Keratinocyte (primary cell): ENCODE results near the gene NANOS3. TPM values are rescaled to one million over a fixed set of nuclear protein-coding genes. Genes with fewer than 3 reads are reported as not detected.

ENCODE experiments used
- DNase-seq: peaks from one replicate; pipeline ENCODE4 v3.0.0-alpha.2; 2011; ENCODE audit warnings: low read depth, missing footprints, low spot score
- FAIRE-seq: peaks from 2 replicates; lab custom pipeline; 2011; peaks lifted over from hg19 to GRCh38; lab: Jason Lieb, UNC
- H2AFZ ChIP-seq: 2 replicates; pipeline ENCODE4 v1.6.0; 2012; ENCODE audit warnings: low read length, control low read depth, inconsistent platforms; ENCODE audit not compliant: control insufficient read depth
- H3K27ac ChIP-seq: 2 replicates; pipeline ENCODE4 v1.5.1; 2011; ENCODE audit warnings: low read length; ENCODE audit not compliant: control insufficient read depth, insufficient read depth
- H3K27me3 ChIP-seq: 3 replicates; pipeline ENCODE4 v1.6.0; 2011; ENCODE audit warnings: low read length; ENCODE audit not compliant: control insufficient read depth, insufficient read depth; ENCODE audit errors: extremely low read depth
- H3K36me3 ChIP-seq, 2 experiments: 2 replicates in 1 of 2; 3 replicates in 1 of 2; pipeline ENCODE4 v1.5.1; 2011; ENCODE audit warnings: low read length in 2 of 2, mild to moderate bottlenecking in 1 of 2; ENCODE audit not compliant: control insufficient read depth in 2 of 2, insufficient read depth in 2 of 2; ENCODE audit errors: extremely low read depth in 1 of 2
- H3K4me1 ChIP-seq: 3 replicates; pipeline ENCODE4 v1.5.1; 2011; ENCODE audit warnings: low read length; ENCODE audit not compliant: control insufficient read depth, insufficient read depth; ENCODE audit errors: extremely low read depth
- H3K4me2 ChIP-seq: 3 replicates; pipeline ENCODE4 v1.6.0; 2011; ENCODE audit warnings: low read depth, low read length; ENCODE audit not compliant: control insufficient read depth, insufficient read depth; ENCODE audit errors: extremely low read depth
- H3K4me3 ChIP-seq, 3 experiments: fragments of 200-600 bp in 1 of 3; sonication (generic) in 1 of 3; 2 replicates in 2 of 3; 3 replicates in 1 of 3; pipeline ENCODE4 v1.5.1; 2011 to 2016; ENCODE audit warnings: low read length in 3 of 3, mild to moderate bottlenecking in 3 of 3, control low read depth in 2 of 3, inconsistent platforms in 1 of 3, low read depth in 1 of 3, mixed read lengths in 1 of 3, mixed run types in 1 of 3, moderate library complexity in 1 of 3; ENCODE audit not compliant: control insufficient read depth in 2 of 3, insufficient read depth in 2 of 3; ENCODE audit errors: extremely low read depth in 1 of 3
- H3K79me2 ChIP-seq: 2 replicates; pipeline ENCODE4 v1.6.0; 2012; ENCODE audit warnings: low read length; ENCODE audit not compliant: control insufficient read depth, insufficient read depth
- H3K9ac ChIP-seq: 3 replicates; pipeline ENCODE4 v1.6.0; 2011; ENCODE audit warnings: low read length; ENCODE audit not compliant: control insufficient read depth, insufficient read depth; ENCODE audit errors: extremely low read depth
- H3K9me1 ChIP-seq: 3 replicates; pipeline ENCODE4 v1.6.0; 2011; ENCODE audit warnings: low read length; ENCODE audit not compliant: control insufficient read depth, insufficient read depth; ENCODE audit errors: extremely low read depth
- H3K9me3 ChIP-seq: 2 replicates; pipeline ENCODE4 v1.5.1; 2012; ENCODE audit warnings: low read depth, low read length; ENCODE audit not compliant: control insufficient read depth
- H4K20me1 ChIP-seq: 3 replicates; pipeline ENCODE4 v1.6.0; 2011; ENCODE audit warnings: low read length; ENCODE audit not compliant: control insufficient read depth, insufficient read depth; ENCODE audit errors: extremely low read depth
- CTCF ChIP-seq, 3 experiments: IDR thresholded peaks in 1 of 3; conservative IDR thresholded peaks in 1 of 3; optimal IDR thresholded peaks in 1 of 3; 2 replicates in 2 of 3; 3 replicates in 1 of 3; pipeline versions ENCODE3 to v1.5.1; 2011; ENCODE audit warnings: low read length in 3 of 3, mild to moderate bottlenecking in 3 of 3, moderate library complexity in 2 of 3, control low read depth in 1 of 3, inconsistent platforms in 1 of 3; ENCODE audit not compliant: insufficient read depth in 2 of 3; ENCODE audit errors: extremely low read depth in 1 of 3
- EZH2 ChIP-seq: IDR thresholded peaks from one replicate; pipeline ENCODE4 v1.6.1; 2012; ENCODE audit warnings: inconsistent platforms, mild to moderate bottlenecking, low read length, moderate library complexity
- dilution Hi-C: fragments of 300-500 bp; cut with MboI; formaldehyde crosslinking; loops from one replicate; pipeline ENCODE4 v1.7.0; 2020; ENCODE audit warnings: low sequenced_read_pairs; ENCODE audit not compliant: extremely low pct_ligation_motif_present
- polyA plus RNA-seq, 5 experiments: library from polyadenylated mRNA; depleted of rRNA in 3 of 5; stranded (reverse) in 3 of 5; stranded (forward) in 1 of 5; unstranded in 1 of 5; fragments of >200 nt; gene quantifications; 1 replicate in 1 of 5; 2 replicates in 3 of 5; 3 replicates in 1 of 5; pipeline versions ENCODE4 v1.2.1 to v1.2.3, GENCODE V29; 2011 to 2012; ENCODE audit warnings: missing spikeins in 2 of 5, low read depth in 1 of 5, low replicate concordance in 1 of 5

Gene NANOS3
- polyA plus RNA-seq, 1 donor (not counting 4 experiments of a cell fraction or from before 2014, with no cell fraction given), result 0.18 TPM

DNA sequence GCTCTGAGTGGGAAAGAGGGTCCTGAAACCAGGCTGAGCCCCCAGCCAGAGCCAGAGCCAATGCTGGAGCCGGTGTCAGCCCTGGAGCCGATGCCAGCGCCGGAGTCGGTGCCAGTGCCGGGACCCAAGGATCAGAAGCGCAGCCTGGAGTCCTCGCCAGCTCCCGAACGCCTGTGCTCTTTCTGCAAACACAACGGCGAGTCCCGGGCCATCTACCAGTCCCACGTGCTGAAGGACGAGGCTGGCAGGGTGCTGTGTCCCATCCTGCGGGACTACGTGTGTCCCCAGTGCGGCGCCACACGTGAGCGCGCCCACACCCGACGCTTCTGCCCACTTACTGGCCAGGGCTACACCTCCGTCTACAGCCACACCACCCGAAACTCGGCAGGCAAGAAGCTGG is 369 bp downstream of the NANOS3 start:
- H3K9me1 ChIP-seq, result peaks cover 2% of the 10 kb centered on the region
- no peak overlapping the region for H3K4me2 ChIP-seq
- no peak overlapping the region for H2AFZ ChIP-seq
- no peaks in the 10 kb centered on the region for H3K79me2 ChIP-seq
- FAIRE-seq (no peak), DNase-seq (no peak)
- H3K4me3 ChIP-seq, result no peak overlapping the region
- peaks cover 14% of the 10 kb centered on the region for H3K4me1 ChIP-seq
- H3K9ac ChIP-seq, result no peak overlapping the region
- no peaks in the 10 kb centered on the region for H3K9me3 ChIP-seq
- H3K27ac ChIP-seq, result no peak overlapping the region
- TF ChIP-seq CTCF (optimal IDR thresholded peaks at IDR 0.05 in 1 of 3, IDR thresholded peaks at IDR 0.05 in 1 of 3, conservative IDR thresholded peaks at IDR 0.05 in 1 of 3; ENCODE audit: extremely low read depth in 1 of 3, insufficient read depth in 2 of 3, low read length in 3 of 3), result no peak
- TF ChIP-seq EZH2, result no peak
- H3K27me3 ChIP-seq, result no peaks in the 10 kb centered on the region
- H4K20me1 ChIP-seq, result no peaks in the 10 kb centered on the region
- dilution Hi-C loops, result no loop called here
- H3K36me3 ChIP-seq, result no peaks in the 10 kb centered on the region

- TF ChIP-seq CTCF (optimal IDR thresholded peaks at IDR 0.05 in 1 of 3, IDR thresholded peaks at IDR 0.05 in 1 of 3, conservative IDR thresholded peaks at IDR 0.05 in 1 of 3; ENCODE audit: extremely low read depth in 1 of 3, insufficient read depth in 2 of 3, low read length in 3 of 3) (peak; percentile 96 to 99 (median 99)), EZH2 (no peak)
- Histone ChIP-seq H4K20me1 (no peaks in the 10 kb centered on the region), H3K79me2 (no peaks in the 10 kb centered on the region), H3K9ac (peak overlapping the region; percentile 52), H3K4me3 (peak overlapping the region in 2 of 3 experiments; percentile 49 to 51), H3K4me2 (peak overlapping the region; percentile 73), H3K9me1 (peaks cover 2% of the 10 kb centered on the region), H3K27ac (peak overlapping the region; percentile 40), H3K4me1 (peaks cover 11% of the 10 kb centered on the region), H3K27me3 (peaks cover 7% of the 10 kb centered on the region), H3K9me3 (no peaks in the 10 kb centered on the region), H2AFZ (peak overlapping the region; percentile 76), H3K36me3 (no peaks in the 10 kb centered on the region)
- DNase-seq, result peak; percentile 83
- FAIRE-seq, result peak; percentile 94
- dilution Hi-C loops, result no loop called here
Measured at GRCh38 chr19:13880059-13881043, 3.4 kb downstream of the NANOS3 start.
